Spleen (tissue), 13 donors: ENCODE measurements around the gene PTGER3. TPM values are rescaled to one million over a fixed set of nuclear protein-coding genes. Genes with fewer than 3 reads are reported as not detected.

Experiments used
- DNase-seq: peaks from one replicate; pipeline ENCODE4 v3.0.0-alpha.2; 2020
- H3K27ac ChIP-seq, 8 donors: fragments of 200-600 bp; sonication (generic) in 7 of 8; 1 replicate in 4 of 8; 2 replicates in 4 of 8; pipeline versions ENCODE4 v1.5.0 to v1.8.0; 2016 to 2021; ENCODE audit warnings: inconsistent platforms in 4 of 8, mild to moderate bottlenecking in 4 of 8, moderate library complexity in 1 of 8
- H3K27me3 ChIP-seq, 7 donors: fragments of 200-600 bp; sonication (generic) in 6 of 7; replicated peaks in 1 of 7; 1 replicate in 4 of 7; 2 replicates in 3 of 7; pipeline versions ENCODE4 v1.5.0 to v1.8.0; 2016 to 2021; ENCODE audit warnings: inconsistent platforms in 3 of 7, mild to moderate bottlenecking in 1 of 7
- H3K36me3 ChIP-seq, 6 donors: fragments of 200-600 bp; sonication (generic) in 5 of 6; 1 replicate in 4 of 6; 2 replicates in 2 of 6; pipeline versions ENCODE4 v1.5.0 to v1.8.0; 2016 to 2021; ENCODE audit warnings: inconsistent platforms in 2 of 6
- H3K4me1 ChIP-seq, 6 donors: fragments of 200-600 bp; sonication (generic) in 5 of 6; 1 replicate in 3 of 6; 2 replicates in 3 of 6; pipeline versions ENCODE4 v1.5.0 to v1.8.0; 2016 to 2021; ENCODE audit warnings: inconsistent platforms in 3 of 6
- H3K4me3 ChIP-seq, 8 donors: fragments of 200-600 bp; sonication (generic) in 7 of 8; 1 replicate in 4 of 8; 2 replicates in 4 of 8; pipeline versions ENCODE4 v1.5.0 to v1.8.0; 2016 to 2021; ENCODE audit warnings: inconsistent platforms in 4 of 8, mild to moderate bottlenecking in 4 of 8, moderate library complexity in 2 of 8
- H3K9me3 ChIP-seq, 8 donors: fragments of 200-600 bp; sonication (generic) in 7 of 8; 1 replicate in 4 of 8; 2 replicates in 4 of 8; pipeline versions ENCODE4 v1.5.0 to v1.8.0; 2016 to 2021; ENCODE audit warnings: inconsistent platforms in 4 of 8
- POLR2A ChIP-seq, 3 donors: fragments of 450-650 bp; IDR thresholded peaks; one replicate each; pipeline ENCODE4 v1.5.1; 2017; ENCODE audit warnings: antibody characterized with exemption in 3 of 3, mild to moderate bottlenecking in 1 of 3
- POLR2AphosphoS5 ChIP-seq, 3 donors: sonication (generic); formaldehyde crosslinking; IDR thresholded peaks; one replicate each; pipeline ENCODE4 v1.5.1; 2017; ENCODE audit warnings: antibody characterized with exemption in 3 of 3
- WGBS, 5 donors: extraction: QIAGEN DNeasy Blood & Tissue Kit in 3 of 5; methylation state at CpG; one replicate each; pipeline versions ENCODE4 v1.1.5 to v1.1.7; 2013 to 2018; 5-methylcytosine and 5-hydroxymethylcytosine counted together
- intact Hi-C: fragments of 100-400 bp; cut with DNase I; formaldehyde crosslinking; loops from one replicate; pipeline ENCODE4 v1.15.0; 2023; ENCODE audit warnings: low total_unique reads
- long read RNA-seq, 2 donors: transcript quantifications; one replicate each; lab custom pipeline, GENCODE V29; 2026
- polyA plus RNA-seq, 3 donors: library from polyadenylated mRNA; stranded (reverse); fragments of 200-250 nt; gene quantifications; one replicate each; pipeline ENCODE4 v1.2.1, GENCODE V29; 2013
- total RNA-seq, 7 donors: library from RNA; depleted of rRNA in 3 of 7; stranded (reverse); fragments of >200 nt in 3 of 7; fragmentation: NEBNext Ultra II Directional in 4 of 7; extraction: Animal tissue kit (Norgen Biotek cat#: 25700) in 4 of 7; gene quantifications; one replicate each; pipeline versions ENCODE4 v1.1.0 to v1.2.1, GENCODE V29; 2016 to 2021
- TF ChIP-seq, protein P1 (sequence below), 11 experiments: fragments of 200-600 bp in 7 of 11; fragments of 450-650 bp in 4 of 11; sonication (generic) in 4 of 11; IDR thresholded peaks in 8 of 11; conservative IDR thresholded peaks in 3 of 11; 1 replicate in 7 of 11; 2 replicates in 4 of 11; pipeline versions ENCODE4 v1.4.0 to v1.8.0; 2016 to 2021; ENCODE audit warnings: antibody characterized with exemption in 11 of 11, inconsistent platforms in 4 of 11, mild to moderate bottlenecking in 1 of 11
- donor health status: healthy with polysubstance abuse.
- donor health status: DM: no; HTN: no; CAD: no; lungs with moderate emphysema.
- donor health status: DM: no; HTN: no; CAD: no.
- donor health status: Bipolar disorder and iron deficiency.
- donor health status: healthy.
- donor health status: DM: no; HTN: no; CAD: no.
- donor health status: DM: yes; HTN: yes; CAD: no.

The PTGER3 gene
- 1 to 10 TPM in 1 of 7 donors, under 1 TPM in 6; 0.13 to 1.1 (median 0.49) TPM for total RNA-seq
- polyA plus RNA-seq, result under 1 TPM; 0.19 to 0.29 (median 0.28) TPM
- long read RNA-seq, donor 1, partial matches to known transcripts, result 0 of 2 reads
- long read RNA-seq, donor 1, other reads (novel, unspliced or antisense), result 0 of 2 reads
- long read RNA-seq, donor 2, full-length matches to known transcripts, result 2 of 2 reads
- long read RNA-seq, donor 2, partial matches to known transcripts, result 0 of 2 reads
- long read RNA-seq, donor 2, other reads (novel, unspliced or antisense), result 0 of 2 reads

DNA sequence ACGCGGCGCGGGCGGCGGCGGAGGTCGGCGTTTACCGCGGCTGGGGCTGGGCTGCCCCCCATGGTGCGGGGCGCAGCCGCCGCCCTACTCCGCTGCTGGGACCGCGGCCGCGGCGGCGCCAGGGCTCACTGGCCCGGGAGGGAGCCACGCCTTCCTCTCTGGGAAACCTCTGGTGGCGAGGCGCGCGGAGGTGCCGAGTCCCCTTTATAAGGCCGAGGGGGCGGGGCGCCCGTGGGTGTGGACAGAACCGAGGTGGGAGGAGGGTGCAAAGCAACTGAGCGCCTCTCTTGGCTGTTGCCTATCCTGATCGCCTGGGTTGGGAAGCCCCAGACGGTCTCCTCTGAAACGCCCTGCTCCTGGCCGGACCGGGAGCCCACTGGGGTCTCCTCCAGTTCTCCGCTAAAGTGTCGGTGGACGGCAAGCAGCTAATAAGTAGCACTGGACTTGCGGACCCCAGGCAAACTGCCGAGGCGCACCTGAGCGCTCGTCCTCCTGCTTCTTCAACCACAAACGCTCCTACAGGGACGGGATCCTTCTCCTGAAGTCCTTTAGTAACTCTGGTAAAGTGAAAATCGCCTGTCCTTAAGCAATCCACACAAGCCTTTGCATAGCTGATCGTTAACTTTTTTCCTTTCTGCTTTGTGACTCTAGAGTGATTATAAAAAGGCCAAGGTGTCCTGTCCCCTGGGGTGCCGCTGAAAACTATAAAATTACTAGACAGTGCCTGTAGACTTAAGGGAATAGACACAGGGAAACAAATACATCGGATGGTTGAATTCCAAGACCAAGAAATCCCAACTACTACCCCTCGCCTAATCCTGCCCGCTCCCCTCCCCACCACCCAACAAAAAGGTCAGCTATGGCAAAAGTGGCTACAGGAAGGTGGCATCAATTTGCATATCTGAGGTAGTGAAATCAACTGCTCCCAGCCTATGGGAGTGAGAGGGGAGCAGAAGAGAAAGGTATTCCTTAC lies at the start of gene PTGER3:
Gene PTGER3 (minus strand): TSS at position 182 of the 973 bp plus-strand sequence. CDS start 239 bp downstream, outside the sequence.
- intact Hi-C loops, result loop anchor here (5.0 kb wide), 1 partner anchor 361 kb away; no protein-coding TSS in a partner anchor
- no peaks in the 10 kb centered on the region for H3K36me3 ChIP-seq
- peaks cover 0 to 23% (median 19%) of the 10 kb centered on the region in 6 donors for H3K4me1 ChIP-seq
- DNase-seq, result peak; percentile 81
- TF ChIP-seq, protein P1, sequence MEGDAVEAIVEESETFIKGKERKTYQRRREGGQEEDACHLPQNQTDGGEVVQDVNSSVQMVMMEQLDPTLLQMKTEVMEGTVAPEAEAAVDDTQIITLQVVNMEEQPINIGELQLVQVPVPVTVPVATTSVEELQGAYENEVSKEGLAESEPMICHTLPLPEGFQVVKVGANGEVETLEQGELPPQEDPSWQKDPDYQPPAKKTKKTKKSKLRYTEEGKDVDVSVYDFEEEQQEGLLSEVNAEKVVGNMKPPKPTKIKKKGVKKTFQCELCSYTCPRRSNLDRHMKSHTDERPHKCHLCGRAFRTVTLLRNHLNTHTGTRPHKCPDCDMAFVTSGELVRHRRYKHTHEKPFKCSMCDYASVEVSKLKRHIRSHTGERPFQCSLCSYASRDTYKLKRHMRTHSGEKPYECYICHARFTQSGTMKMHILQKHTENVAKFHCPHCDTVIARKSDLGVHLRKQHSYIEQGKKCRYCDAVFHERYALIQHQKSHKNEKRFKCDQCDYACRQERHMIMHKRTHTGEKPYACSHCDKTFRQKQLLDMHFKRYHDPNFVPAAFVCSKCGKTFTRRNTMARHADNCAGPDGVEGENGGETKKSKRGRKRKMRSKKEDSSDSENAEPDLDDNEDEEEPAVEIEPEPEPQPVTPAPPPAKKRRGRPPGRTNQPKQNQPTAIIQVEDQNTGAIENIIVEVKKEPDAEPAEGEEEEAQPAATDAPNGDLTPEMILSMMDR (IDR thresholded peaks at IDR 0.05 in 8 of 11, conservative IDR thresholded peaks at IDR 0.05 in 3 of 11), result no peak
- peak in 1 of 3 donors; percentile 29 for TF ChIP-seq POLR2AphosphoS5 (IDR thresholded peaks at IDR 0.05)
- no peak for TF ChIP-seq POLR2A (IDR thresholded peaks at IDR 0.05)
- H3K9me3 ChIP-seq, result no peaks in the 10 kb centered on the region
- 6 to 10% (median 8%) methylated on average over 39 to 56 of the region's 56 CpGs for WGBS, 5 donors
- peak within 1 kb of the TSS; percentile 33 to 75 (median 46) for H3K4me3 ChIP-seq
- peaks cover 3 to 69% (median 39%) of the 10 kb centered on the region in 7 donors for H3K27me3 ChIP-seq
- H3K27ac ChIP-seq, result no peak within 1 kb of the TSS

- 89 to 95% (median 93%) methylated on average over 2 of the region's 2 CpGs for WGBS, 5 donors
- H3K4me3 ChIP-seq, result no peak overlapping the region
- no peaks in the 10 kb centered on the region for H3K9me3 ChIP-seq
- H3K4me1 ChIP-seq, result no peaks in the 10 kb centered on the region
- H3K36me3 ChIP-seq, result no peaks in the 10 kb centered on the region
- H3K27me3 ChIP-seq, result no peaks in the 10 kb centered on the region
- intact Hi-C loops, result loop anchor here (10.0 kb wide), 1 partner anchor 430 kb away; no protein-coding TSS in a partner anchor
- TF ChIP-seq, protein P1 (IDR thresholded peaks at IDR 0.05 in 8 of 11, conservative IDR thresholded peaks at IDR 0.05 in 3 of 11), result no peak
- TF ChIP-seq POLR2AphosphoS5 (IDR thresholded peaks at IDR 0.05) (no peak), POLR2A (IDR thresholded peaks at IDR 0.05) (no peak)
- no peak for DNase-seq
- no peak overlapping the region for H3K27ac ChIP-seq
Measured at GRCh38 chr1:71094913-71095312, 47.3 kb upstream of the PTGER3 start.

DNA sequence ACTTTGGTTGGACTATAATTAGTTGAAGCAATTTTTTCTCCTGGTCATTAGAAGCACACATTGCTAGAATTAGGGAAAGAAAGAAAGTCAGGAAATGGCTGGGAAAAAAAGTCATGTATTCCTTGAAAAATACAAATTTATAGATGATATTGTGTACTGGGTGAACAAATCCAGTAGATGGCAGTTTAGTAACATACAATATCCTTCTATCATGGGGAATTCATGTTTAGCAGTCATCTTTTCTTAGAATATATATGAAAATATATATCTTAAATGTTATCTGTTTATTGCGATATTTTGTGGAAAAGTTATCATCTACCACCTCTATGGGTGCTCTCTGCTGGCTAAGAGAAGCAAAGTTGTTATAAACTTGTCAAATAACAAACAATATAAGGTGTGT lies 46.3 kb upstream of the PTGER3 start:
- no peaks in the 10 kb centered on the region for H3K4me1 ChIP-seq
- TF ChIP-seq, protein P1 (IDR thresholded peaks at IDR 0.05 in 8 of 11, conservative IDR thresholded peaks at IDR 0.05 in 3 of 11), result no peak
- TF ChIP-seq POLR2AphosphoS5 (IDR thresholded peaks at IDR 0.05) (no peak), POLR2A (IDR thresholded peaks at IDR 0.05) (no peak)
- H3K27ac ChIP-seq, result no peak overlapping the region
- H3K4me3 ChIP-seq, result no peak overlapping the region
- H3K9me3 ChIP-seq, result no peaks in the 10 kb centered on the region
- H3K27me3 ChIP-seq, result no peaks in the 10 kb centered on the region
- H3K36me3 ChIP-seq, result no peaks in the 10 kb centered on the region
- no peak for DNase-seq
- intact Hi-C loops, result loop anchor here (10.0 kb wide), 1 partner anchor 431 kb away; no protein-coding TSS in a partner anchor
- 83 to 95% (median 92%) methylated on average over 1 of the region's 1 CpG for WGBS, 5 donors
